Measurements from ENCODE around the gene DRC7.

DRC7 gene

DNA sequence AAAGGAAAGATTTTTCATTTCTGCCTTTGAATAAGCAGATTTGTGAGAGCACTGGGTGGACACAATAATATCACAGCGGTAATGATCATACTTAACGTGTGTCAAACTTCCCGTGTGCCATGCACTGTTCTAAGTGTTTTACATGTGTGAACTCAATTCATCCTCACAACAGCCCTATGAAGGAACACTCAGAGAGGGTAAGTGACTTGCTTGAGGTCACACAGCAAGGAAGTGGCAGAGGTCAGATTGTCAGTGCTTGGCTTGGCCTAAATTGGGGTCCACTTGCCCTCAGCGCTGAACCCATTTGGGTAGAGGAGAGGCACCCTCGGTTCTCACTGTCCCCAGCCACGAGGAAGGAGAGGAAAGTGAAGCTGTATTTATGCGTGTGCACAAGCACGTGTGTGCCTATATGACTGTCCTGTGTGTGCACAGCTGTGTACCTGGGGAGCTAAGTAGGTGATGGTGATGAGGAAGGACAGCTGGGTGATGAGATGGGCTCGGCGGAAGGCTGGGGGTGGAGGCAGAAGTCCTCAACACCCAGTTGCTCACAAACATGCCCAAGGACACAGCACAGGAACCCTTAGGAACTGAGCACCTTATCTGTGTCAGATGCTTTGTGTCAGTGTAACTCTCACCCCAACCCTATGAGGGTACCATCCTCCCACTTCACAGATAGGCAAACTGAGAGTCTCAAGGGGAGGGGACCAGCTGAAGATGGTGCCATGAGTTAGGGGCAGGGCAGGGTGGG, 36.3 kb upstream of the DRC7 start:
- H3K79me2 ChIP-seq (ENCODE audit: control insufficient read depth, insufficient read depth, low read length): no peaks in the 10 kb centered on the region
- H3K23ac ChIP-seq (ENCODE audit: low read length): no peak overlapping the region
- H3K4me1 ChIP-seq (ENCODE audit: control insufficient read depth, low read depth, low read length): no peaks in the 10 kb centered on the region
- H3K4me3 ChIP-seq (ENCODE audit: low read length): no peak overlapping the region
- no peak overlapping the region for H3K27ac ChIP-seq (ENCODE audit: low read depth, low read length)
- no peak overlapping the region for H4K8ac ChIP-seq (ENCODE audit: low read depth, low read length)
- H3K36me3 ChIP-seq (ENCODE audit: control insufficient read depth, insufficient read depth, low read length): no peaks in the 10 kb centered on the region
- H3K4ac ChIP-seq (ENCODE audit: low read depth, low read length): no peak overlapping the region
- no peak for DNase-seq
- H3K79me1 ChIP-seq (ENCODE audit: low read length): no peaks in the 10 kb centered on the region
- H2BK15ac ChIP-seq (replicated peaks; ENCODE audit: low read depth): no peak overlapping the region
- no CpG with 5 or more reads among the region's 10 CpGs for WGBS (ENCODE audit: extremely low coverage, insufficient coverage, low lambda C conversion rate)
- H2AK5ac ChIP-seq (ENCODE audit: low read length): no peak overlapping the region
- H3K18ac ChIP-seq (ENCODE audit: low read length): no peak overlapping the region
- no peak overlapping the region for H2BK5ac ChIP-seq (ENCODE audit: low read length)
- no peak overlapping the region for H2BK120ac ChIP-seq (ENCODE audit: low read depth, low read length)
- no peak overlapping the region for H3K9ac ChIP-seq (ENCODE audit: low read length)
- H4K5ac ChIP-seq (ENCODE audit: low read length): no peak overlapping the region
- no peaks in the 10 kb centered on the region for H3K27me3 ChIP-seq (ENCODE audit: insufficient read depth, low read length, poor library complexity)
- H3K56ac ChIP-seq (ENCODE audit: low read length): no peak overlapping the region
- no peak overlapping the region for H3K4me2 ChIP-seq (ENCODE audit: low read length)

DNA sequence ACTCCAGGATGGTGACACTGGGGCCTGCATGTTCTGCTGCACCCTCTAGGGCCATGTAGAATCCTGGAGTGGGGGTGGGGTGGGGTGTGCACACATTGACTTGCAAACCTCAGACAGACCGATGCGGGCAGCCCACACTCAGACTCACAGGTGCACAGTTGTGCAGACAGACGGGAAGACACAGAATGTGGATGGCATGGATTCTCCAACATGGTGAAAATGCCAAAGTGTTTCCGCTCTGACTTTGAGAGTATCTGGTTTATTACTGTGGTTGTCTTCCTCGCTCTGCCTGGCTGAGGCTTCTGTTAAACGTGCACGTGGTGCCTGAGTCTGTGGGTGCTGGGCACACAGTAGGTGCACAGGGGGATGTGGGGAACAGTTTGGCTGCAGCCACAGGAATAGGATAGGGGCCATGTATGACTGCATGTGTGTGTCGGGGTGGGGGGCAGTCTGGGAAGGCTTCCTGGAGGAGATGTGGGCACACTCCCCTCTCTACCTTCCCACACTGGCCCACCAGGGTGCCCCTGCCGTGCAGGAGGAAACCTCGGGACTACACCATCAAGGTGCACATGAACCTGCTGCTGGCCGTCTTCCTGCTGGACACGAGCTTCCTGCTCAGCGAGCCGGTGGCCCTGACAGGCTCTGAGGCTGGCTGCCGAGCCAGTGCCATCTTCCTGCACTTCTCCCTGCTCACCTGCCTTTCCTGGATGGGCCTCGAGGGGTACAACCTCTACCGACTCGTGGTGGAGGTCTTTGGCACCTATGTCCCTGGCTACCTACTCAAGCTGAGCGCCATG, 35.5 kb upstream of the DRC7 start:
- no peaks in the 10 kb centered on the region for H3K36me3 ChIP-seq (ENCODE audit: control insufficient read depth, insufficient read depth, low read length)
- no CpG with 5 or more reads among the region's 19 CpGs for WGBS (ENCODE audit: extremely low coverage, insufficient coverage, low lambda C conversion rate)

DNA sequence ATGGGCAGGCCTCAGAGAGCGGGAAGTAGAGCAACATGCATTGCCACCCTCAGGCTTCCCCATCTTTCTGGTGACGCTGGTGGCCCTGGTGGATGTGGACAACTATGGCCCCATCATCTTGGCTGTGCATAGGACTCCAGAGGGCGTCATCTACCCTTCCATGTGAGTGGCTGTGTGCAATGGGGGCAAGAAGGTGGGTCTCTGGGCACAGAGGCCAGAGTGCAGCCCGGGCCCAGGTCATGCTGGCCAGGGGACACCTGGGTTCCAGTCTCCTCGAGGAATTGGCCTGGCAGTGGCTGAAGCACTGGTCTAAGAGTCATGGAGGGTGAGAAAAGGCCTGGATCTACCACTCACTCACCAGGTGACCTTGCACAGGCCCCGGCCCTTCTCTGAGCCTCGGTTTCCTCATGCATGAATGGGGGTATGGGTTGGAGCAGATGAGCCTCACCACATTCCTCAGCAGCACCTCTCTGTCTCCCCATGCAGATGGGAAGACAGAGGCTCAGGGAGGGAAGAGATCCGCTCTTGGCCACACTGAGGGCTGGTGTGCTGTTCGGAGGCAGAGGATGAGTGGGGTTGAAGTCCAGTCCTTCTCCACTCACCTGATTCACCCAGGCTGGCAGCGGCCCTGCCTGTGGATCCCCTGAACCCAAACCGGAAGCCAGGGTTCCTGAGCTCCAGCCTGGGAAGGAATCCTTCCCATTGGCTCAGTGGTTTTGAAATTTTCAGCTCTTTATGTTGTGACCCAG, 33.7 kb upstream of the DRC7 start:
- Histone ChIP-seq H3K56ac (ENCODE audit: low read length) (no peak overlapping the region), H3K23ac (ENCODE audit: low read length) (no peak overlapping the region), H2BK5ac (ENCODE audit: low read length) (no peak overlapping the region), H3K4ac (ENCODE audit: low read depth, low read length) (no peak overlapping the region), H2BK15ac (replicated peaks; ENCODE audit: low read depth) (no peak overlapping the region), H3K4me1 (ENCODE audit: control insufficient read depth, low read depth, low read length) (no peaks in the 10 kb centered on the region), H3K79me1 (ENCODE audit: low read length) (no peaks in the 10 kb centered on the region), H3K4me2 (ENCODE audit: low read length) (no peak overlapping the region), H3K4me3 (ENCODE audit: low read length) (no peak overlapping the region), H4K5ac (ENCODE audit: low read length) (no peak overlapping the region), H2BK120ac (ENCODE audit: low read depth, low read length) (no peak overlapping the region), H3K27ac (ENCODE audit: low read depth, low read length) (no peak overlapping the region), H2AK5ac (ENCODE audit: low read length) (no peak overlapping the region), H3K9ac (ENCODE audit: low read length) (no peak overlapping the region), H3K18ac (ENCODE audit: low read length) (no peak overlapping the region), H3K36me3 (ENCODE audit: control insufficient read depth, insufficient read depth, low read length) (no peaks in the 10 kb centered on the region), H3K79me2 (ENCODE audit: control insufficient read depth, insufficient read depth, low read length) (no peaks in the 10 kb centered on the region), H3K27me3 (ENCODE audit: insufficient read depth, low read length, poor library complexity) (no peaks in the 10 kb centered on the region), H4K8ac (ENCODE audit: low read depth, low read length) (no peak overlapping the region)
- no CpG with 5 or more reads among the region's 11 CpGs for WGBS (ENCODE audit: extremely low coverage, insufficient coverage, low lambda C conversion rate)
- no peak for DNase-seq

More for the DNA sequence above, 35.5 kb upstream of the DRC7 start:
- no peak overlapping the region for H3K18ac ChIP-seq (ENCODE audit: low read length)
- H2BK15ac ChIP-seq (replicated peaks; ENCODE audit: low read depth): no peak overlapping the region
- no peak overlapping the region for H2BK5ac ChIP-seq (ENCODE audit: low read length)
- no peak overlapping the region for H3K4me2 ChIP-seq (ENCODE audit: low read length)
- H2AK5ac ChIP-seq (ENCODE audit: low read length): no peak overlapping the region
- H3K27me3 ChIP-seq (ENCODE audit: insufficient read depth, low read length, poor library complexity): no peaks in the 10 kb centered on the region
- H2BK120ac ChIP-seq (ENCODE audit: low read depth, low read length): no peak overlapping the region
- H3K4me1 ChIP-seq (ENCODE audit: control insufficient read depth, low read depth, low read length): no peaks in the 10 kb centered on the region
- no peaks in the 10 kb centered on the region for H3K79me2 ChIP-seq (ENCODE audit: control insufficient read depth, insufficient read depth, low read length)
- H4K5ac ChIP-seq (ENCODE audit: low read length): no peak overlapping the region
- no peak for DNase-seq
- no peak overlapping the region for H3K9ac ChIP-seq (ENCODE audit: low read length)
- H3K27ac ChIP-seq (ENCODE audit: low read depth, low read length): no peak overlapping the region
- no peak overlapping the region for H4K8ac ChIP-seq (ENCODE audit: low read depth, low read length)
- no peak overlapping the region for H3K56ac ChIP-seq (ENCODE audit: low read length)
- no peak overlapping the region for H3K23ac ChIP-seq (ENCODE audit: low read length)
- H3K79me1 ChIP-seq (ENCODE audit: low read length): no peaks in the 10 kb centered on the region
- no peak overlapping the region for H3K4ac ChIP-seq (ENCODE audit: low read depth, low read length)
- no peak overlapping the region for H3K4me3 ChIP-seq (ENCODE audit: low read length)

DNA sequence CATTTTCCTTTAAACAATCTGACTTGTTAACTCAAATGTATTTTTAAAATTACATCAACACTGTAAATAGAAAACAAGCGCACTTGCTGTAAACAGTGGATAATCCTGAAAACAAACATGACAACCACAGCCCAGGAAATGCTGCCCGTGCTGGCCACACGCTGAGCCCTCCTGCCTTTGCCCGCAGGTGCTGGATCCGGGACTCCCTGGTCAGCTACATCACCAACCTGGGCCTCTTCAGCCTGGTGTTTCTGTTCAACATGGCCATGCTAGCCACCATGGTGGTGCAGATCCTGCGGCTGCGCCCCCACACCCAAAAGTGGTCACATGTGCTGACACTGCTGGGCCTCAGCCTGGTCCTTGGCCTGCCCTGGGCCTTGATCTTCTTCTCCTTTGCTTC, 33.1 kb upstream of the DRC7 start:
- Histone ChIP-seq H2BK120ac (ENCODE audit: low read depth, low read length) (no peak overlapping the region), H3K27me3 (ENCODE audit: insufficient read depth, low read length, poor library complexity) (no peaks in the 10 kb centered on the region), H3K4me1 (ENCODE audit: control insufficient read depth, low read depth, low read length) (no peaks in the 10 kb centered on the region), H3K4me3 (ENCODE audit: low read length) (no peak overlapping the region), H3K79me2 (ENCODE audit: control insufficient read depth, insufficient read depth, low read length) (no peaks in the 10 kb centered on the region), H2BK5ac (ENCODE audit: low read length) (no peak overlapping the region), H3K18ac (ENCODE audit: low read length) (no peak overlapping the region), H4K8ac (ENCODE audit: low read depth, low read length) (no peak overlapping the region), H2BK15ac (replicated peaks; ENCODE audit: low read depth) (no peak overlapping the region), H3K36me3 (ENCODE audit: control insufficient read depth, insufficient read depth, low read length) (no peaks in the 10 kb centered on the region), H3K79me1 (ENCODE audit: low read length) (no peaks in the 10 kb centered on the region), H3K9ac (ENCODE audit: low read length) (no peak overlapping the region), H3K4me2 (ENCODE audit: low read length) (no peak overlapping the region), H3K27ac (ENCODE audit: low read depth, low read length) (no peak overlapping the region), H2AK5ac (ENCODE audit: low read length) (no peak overlapping the region), H3K56ac (ENCODE audit: low read length) (no peak overlapping the region), H3K23ac (ENCODE audit: low read length) (no peak overlapping the region), H4K5ac (ENCODE audit: low read length) (no peak overlapping the region), H3K4ac (ENCODE audit: low read depth, low read length) (no peak overlapping the region)
- WGBS (ENCODE audit: extremely low coverage, insufficient coverage, low lambda C conversion rate): 100% methylated on average over 1 of the region's 7 CpGs
- no peak for DNase-seq

DNA sequence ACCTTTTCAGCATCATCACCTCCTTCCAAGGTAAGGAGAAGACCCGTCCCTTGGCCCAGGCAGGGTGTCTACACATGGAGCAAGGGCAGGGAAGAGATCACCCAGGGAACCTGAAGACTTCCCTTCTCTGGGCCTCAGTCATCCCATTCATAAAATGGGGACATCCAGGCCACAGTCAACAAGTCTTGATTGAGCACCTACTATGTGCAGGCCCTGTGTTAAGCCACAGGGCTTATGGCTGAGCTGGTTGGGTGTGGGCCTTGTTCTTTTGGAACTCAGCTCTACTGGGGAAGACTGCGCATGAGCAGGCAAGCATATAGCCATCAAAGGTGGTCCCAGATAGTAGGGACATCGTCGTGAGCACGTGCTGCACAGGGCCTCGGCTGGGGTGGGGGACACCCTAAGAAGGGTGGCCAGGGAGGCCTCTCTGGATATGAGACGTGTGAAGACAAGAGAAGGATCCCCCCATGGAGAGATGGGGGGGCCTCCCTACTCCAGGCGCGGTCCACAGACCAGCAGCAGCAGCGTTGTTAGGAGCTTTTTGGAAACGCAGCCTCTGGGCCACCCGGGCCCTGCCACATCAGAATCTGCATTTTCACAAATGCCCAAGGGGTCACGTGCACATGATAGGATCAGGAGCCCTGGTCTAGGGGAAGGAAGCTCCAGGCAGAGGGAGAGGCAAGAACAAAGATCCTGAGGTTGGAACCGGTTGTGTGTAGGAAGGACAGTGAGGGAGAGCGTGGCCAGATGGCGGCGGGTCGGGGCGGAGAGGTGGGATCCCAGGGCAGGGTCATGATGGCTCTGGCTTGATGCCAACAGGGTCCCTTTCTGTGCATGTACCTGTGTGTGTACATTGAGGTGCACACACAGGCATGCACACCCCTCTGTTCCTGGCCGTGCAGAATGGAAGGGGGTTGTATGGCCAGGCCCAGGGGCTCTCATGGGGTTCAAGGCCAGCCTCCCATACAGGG, 32.4 kb upstream of the DRC7 start:
- Histone ChIP-seq H3K56ac (ENCODE audit: low read length) (no peak overlapping the region), H3K27me3 (ENCODE audit: insufficient read depth, low read length, poor library complexity) (no peaks in the 10 kb centered on the region), H2BK120ac (ENCODE audit: low read depth, low read length) (no peak overlapping the region), H4K8ac (ENCODE audit: low read depth, low read length) (no peak overlapping the region), H3K18ac (ENCODE audit: low read length) (no peak overlapping the region), H3K9ac (ENCODE audit: low read length) (no peak overlapping the region), H2BK5ac (ENCODE audit: low read length) (no peak overlapping the region), H3K4me2 (ENCODE audit: low read length) (no peak overlapping the region), H3K27ac (ENCODE audit: low read depth, low read length) (no peak overlapping the region), H3K23ac (ENCODE audit: low read length) (no peak overlapping the region), H2AK5ac (ENCODE audit: low read length) (no peak overlapping the region), H3K79me2 (ENCODE audit: control insufficient read depth, insufficient read depth, low read length) (no peaks in the 10 kb centered on the region), H3K4ac (ENCODE audit: low read depth, low read length) (no peak overlapping the region), H3K36me3 (ENCODE audit: control insufficient read depth, insufficient read depth, low read length) (no peaks in the 10 kb centered on the region), H3K79me1 (ENCODE audit: low read length) (no peaks in the 10 kb centered on the region), H4K5ac (ENCODE audit: low read length) (no peak overlapping the region), H2BK15ac (replicated peaks; ENCODE audit: low read depth) (no peak overlapping the region), H3K4me1 (ENCODE audit: control insufficient read depth, low read depth, low read length) (no peaks in the 10 kb centered on the region), H3K4me3 (ENCODE audit: low read length) (no peak overlapping the region)
- DNase-seq: no peak
- no CpG with 5 or more reads among the region's 20 CpGs for WGBS (ENCODE audit: extremely low coverage, insufficient coverage, low lambda C conversion rate)
